HG03159 (cell line): Measurements from ENCODE around the gene ETV7.
"Not testable (repeated sequence)": the region's sequence is repeated elsewhere in the genome, so short reads cannot be mapped to it uniquely, and the experiment has no call there.

Source experiments
- ATAC-seq: cut with Tn5 transposase; IDR thresholded peaks from one replicate; pipeline ENCODE4 v1.9.1; 2021; ENCODE audit warnings: mild to moderate bottlenecking, moderate library complexity; ENCODE audit not compliant: unreplicated experiment

The ETV7 gene

GRCh38 chr6:36364669-36365479 is 22.6 kb downstream of the ETV7 start:
- peak; percentile 61 for ATAC-seq

DNA sequence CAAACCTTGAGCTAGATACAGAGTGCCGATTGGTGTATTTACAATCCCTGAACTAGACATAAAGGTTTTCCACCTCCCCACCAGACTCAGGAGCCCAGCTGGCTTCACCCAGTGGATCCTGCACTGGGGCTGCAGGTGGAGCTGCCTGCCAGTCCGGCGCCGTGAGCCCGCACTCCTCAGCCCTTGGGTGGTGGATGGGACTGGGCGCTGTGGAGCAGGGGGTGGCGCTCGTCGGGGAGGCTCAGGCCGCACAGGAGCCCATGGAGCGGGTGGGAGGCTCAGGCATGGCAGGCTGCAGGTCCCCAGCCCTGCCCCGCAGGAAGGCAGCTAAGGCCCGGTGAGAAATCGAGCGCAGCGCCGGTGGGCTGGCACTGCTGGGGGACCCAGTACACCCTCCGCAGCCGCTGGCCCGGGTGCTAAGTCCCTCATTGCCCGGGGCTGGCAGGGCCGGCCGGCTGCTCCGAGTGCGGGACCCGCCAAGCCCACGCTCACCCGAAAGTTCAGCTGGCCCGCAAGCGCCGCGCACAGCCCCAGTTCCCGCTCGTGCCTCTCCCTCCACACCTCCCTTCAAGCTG is 23.3 kb downstream of the ETV7 start:
- ATAC-seq: not testable (repeated sequence)

DNA sequence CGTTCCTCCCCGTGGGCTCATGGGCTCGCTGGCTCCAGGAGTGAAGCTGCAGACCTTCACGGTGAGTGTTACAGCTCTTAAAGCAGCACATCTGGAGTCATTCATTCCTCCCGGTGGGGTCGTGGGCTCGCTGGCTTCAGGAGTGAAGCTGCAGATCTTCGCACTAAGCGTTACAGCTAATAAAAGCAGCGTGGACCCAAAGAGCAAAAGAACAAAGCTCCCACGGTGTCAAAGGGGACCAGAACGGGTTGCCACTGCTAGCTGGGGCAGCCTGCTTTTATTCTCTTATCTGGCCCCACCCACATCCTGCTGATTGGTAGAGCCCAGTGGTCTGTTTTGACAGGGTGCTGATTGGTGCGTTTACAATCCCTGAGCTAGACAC is 24.1 kb downstream of the ETV7 start:
- ATAC-seq: not testable (repeated sequence)

- no peak for ATAC-seq
These were observed 24.7 kb downstream of the ETV7 start for GRCh38 chr6:36362551-36363370.

DNA sequence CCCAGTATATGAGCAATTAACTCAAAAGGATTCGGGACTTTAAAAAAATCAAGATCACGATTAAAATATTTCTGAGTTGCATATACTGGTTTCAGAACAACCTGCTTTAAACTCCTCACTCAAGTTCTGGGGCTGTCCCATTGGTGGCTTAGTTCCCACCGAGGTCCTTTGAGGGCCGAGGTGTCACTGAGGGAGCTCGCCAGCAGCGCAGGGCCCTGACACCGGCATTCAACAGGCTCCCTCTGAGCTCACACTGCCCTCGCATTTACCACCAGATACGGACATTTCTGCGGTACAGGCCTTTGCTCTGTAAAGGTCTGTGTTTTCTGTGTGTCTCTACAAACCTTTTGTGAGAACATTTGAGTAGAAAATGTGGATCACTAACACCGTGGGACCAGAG is 26.4 kb downstream of the ETV7 start:
- ATAC-seq: no peak

DNA sequence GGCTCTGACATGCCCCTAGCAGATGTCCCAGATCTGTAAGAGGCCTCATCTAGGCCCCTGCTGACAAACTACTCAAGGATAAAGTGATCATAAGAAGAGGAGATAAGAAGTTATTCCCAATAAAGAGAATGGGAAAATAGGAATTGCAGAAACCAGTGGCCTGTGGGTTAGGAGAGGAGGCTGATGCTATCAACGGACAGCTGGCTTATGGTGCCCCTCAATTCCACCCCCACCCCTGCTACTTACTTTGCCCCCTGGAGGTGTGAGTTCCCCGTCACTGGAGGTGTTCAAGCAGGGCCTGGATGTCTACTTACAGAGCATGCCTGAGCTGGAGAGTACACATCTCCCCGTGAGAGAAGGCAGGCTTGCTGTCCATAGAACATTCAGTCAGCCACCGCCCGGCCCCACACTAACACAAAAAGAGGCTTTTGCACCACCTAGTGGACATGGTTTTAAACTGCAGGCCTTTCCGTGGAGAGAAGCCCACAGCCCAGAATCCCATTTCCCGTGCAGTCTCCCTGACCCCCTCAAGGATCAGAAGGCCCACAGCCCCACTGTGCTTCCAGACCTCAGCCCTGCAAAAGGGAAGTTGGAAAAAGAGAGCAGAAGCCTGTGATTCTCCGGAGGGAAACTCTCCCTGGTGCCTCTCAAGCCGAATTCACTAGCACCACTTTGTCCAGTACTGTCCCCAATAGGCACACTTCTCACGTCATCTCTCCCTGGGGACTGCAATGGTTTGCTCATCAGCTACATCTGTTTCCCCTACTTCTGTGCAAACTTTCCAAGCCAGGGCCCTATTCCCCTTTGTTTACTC is 27.0 kb downstream of the ETV7 start:
- ATAC-seq: no peak

- no peak for ATAC-seq
These were observed 29.1 kb downstream of the ETV7 start for GRCh38 chr6:36358226-36358915.

DNA sequence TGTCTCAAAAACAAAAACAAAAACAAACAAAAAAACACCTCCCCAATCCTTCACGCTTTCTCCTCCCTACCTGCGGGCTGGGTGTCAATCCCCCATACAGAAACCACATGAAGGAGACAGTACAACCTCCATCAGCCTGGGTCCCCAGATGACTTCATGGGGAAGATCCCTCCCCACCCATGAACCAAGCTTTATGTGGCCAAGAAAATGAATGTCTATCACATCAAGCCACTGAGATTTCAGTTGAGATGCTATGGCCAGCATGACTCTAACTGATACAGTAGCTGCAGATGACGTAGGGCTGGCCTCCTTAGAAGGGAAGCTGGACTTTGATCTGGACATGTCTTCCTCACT is 29.6 kb downstream of the ETV7 start:
- ATAC-seq: no peak

GRCh38 chr6:36355819-36356218 is 31.6 kb downstream of the ETV7 start:
- no peak for ATAC-seq

DNA sequence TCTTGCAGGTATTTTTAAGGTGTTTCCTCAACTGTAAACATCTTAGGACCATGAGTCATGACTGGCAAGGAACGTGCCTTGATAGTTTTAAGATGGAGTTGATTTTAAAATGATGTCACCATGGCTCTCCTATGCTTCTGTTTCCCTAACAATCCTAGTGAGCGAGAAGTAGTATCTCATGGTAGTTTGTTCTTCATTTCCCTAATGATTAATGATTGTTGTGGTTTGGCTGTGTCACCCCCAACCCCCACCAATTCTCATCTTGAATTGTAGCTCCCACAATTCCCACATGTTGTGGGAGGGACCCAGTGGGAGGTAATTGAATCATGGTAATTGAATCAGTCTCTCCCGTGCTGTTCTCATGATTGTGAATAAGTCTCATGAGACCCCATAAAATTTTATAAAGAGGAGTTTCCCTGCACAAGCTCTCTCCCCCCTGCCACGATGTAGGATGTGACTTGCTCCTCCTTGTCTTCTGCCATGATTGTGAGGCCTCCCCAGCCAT is 34.0 kb downstream of the ETV7 start:
- ATAC-seq: no peak

DNA sequence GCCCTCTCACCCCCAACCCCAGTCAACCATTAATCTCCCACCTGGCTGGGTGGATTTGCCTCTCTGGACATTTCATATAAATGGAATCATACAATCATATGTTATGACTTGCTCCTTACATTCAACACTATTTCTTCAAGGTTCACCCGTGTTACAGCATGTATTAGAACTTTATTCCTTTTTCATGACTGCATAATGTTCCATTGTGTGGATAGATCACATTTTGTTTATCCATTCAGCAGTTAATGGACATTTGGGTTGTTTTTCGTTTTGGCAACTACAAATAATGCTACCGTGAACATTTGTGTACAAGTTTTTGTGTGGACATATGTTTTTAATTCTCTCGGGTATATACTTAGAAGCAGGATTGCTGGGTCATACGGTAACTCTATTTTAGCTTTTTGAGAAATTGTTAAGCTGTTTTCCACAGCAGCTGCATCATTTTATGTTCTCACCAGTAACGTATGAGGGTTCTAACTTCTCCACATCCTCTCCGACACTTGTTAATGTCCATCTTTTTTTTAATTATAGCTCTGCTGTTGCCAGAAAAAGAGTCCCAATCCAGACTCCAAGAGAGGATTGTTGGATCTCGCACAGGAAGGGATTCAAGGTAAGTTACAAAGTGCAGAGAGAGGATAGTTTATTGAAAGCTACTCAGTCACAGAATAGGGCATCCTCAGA is 34.9 kb downstream of the ETV7 start:
- no peak for ATAC-seq

- ATAC-seq: no peak
These were observed 36.5 kb downstream of the ETV7 start for GRCh38 chr6:36350681-36351571.

DNA sequence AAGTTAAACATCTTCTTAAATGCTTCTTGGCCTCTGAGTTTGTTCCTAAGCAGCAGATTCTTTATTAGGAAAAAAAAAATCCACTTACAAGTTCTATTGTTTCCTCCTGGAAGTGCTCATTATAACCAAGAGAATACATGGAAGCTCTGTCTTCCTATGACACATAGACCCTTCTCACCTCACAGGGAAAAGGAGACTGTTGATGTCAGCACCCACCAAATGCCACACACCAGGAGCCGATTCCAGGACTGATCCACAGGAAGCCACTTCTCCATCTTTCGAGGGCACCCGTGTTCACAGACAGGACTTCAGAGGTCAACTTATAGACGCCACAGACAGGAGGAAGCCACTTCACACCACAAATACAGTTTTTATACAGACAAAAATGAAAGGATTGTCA is 37.4 kb downstream of the ETV7 start:
- no peak for ATAC-seq

DNA sequence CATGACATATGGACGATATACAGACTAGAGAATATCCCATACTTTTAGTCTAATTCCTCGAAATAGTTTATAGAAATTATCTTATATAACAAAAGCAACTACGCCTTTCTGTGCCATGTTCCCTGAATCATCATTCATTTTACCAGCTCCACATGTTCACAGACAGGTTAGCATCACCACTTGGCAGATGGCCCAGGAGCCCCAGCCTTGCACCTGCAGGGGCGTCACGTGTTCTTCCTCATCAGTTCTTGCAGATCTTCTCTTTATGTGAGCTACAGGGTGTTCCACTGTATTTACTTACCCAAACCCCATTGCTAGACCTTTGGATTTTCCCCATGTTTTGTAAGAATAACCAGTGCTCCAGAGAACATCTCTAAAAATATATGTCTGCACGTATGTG is 38.2 kb downstream of the ETV7 start:
- ATAC-seq: no peak

- ATAC-seq: no peak
These were observed 39.8 kb downstream of the ETV7 start for GRCh38 chr6:36347621-36348020.

GRCh38 chr6:36346486-36347273 is 40.8 kb downstream of the ETV7 start:
- no peak for ATAC-seq

GRCh38 chr6:36345681-36346466 is 41.6 kb downstream of the ETV7 start:
- ATAC-seq: no peak
